HG03575 (cell line): ENCODE data around the gene HTR2C.
"Not testable (repeated sequence)": the region's sequence is repeated elsewhere in the genome, so short reads cannot be mapped to it uniquely, and the experiment has no call there.

Source experiments
- ATAC-seq: cut with Tn5 transposase; IDR thresholded peaks from one replicate; pipeline ENCODE4 v1.9.1; 2021; ENCODE audit not compliant: unreplicated experiment, insufficient number of reproducible peaks, low FRiP score; ENCODE audit errors: extremely low read depth

HTR2C gene

GRCh38 chrX:114930227-114930626 is 346.3 kb downstream of the HTR2C start:
- ATAC-seq: no peak

- no peak for ATAC-seq
These were observed 348.7 kb downstream of the HTR2C start for GRCh38 chrX:114932550-114932949.

GRCh38 chrX:114933291-114933690 is 349.4 kb downstream of the HTR2C start:
- not testable (repeated sequence) for ATAC-seq

- not testable (repeated sequence) for ATAC-seq
These were observed 353.2 kb downstream of the HTR2C start for GRCh38 chrX:114937090-114937489.

GRCh38 chrX:114952696-114953095 is 368.8 kb downstream of the HTR2C start:
- no peak for ATAC-seq
